Measurements from ENCODE around the gene COL23A1. TPM values are rescaled to one million over a fixed set of nuclear protein-coding genes. Genes with fewer than 3 reads are reported as not detected.

Gene COL23A1
- total and polyA plus RNA-seq, 2 of the 8 experiments (the other 6 are each of a cell fraction or from before 2014, with no cell fraction given), result 3.1 to 4.7 TPM

GRCh38 chr5:178389796-178390195 is 200.4 kb downstream of the COL23A1 start (continued):
- no peak for TF ChIP-seq RAD21 (IDR thresholded peaks at IDR 0.05 in 1 of 2, conservative IDR thresholded peaks at IDR 0.05 in 1 of 2; ENCODE audit: low read depth in 2 of 2, low read length in 2 of 2)
- TF ChIP-seq POU5F1 (IDR thresholded peaks at IDR 0.05; ENCODE audit: low read depth, low read length), result no peak
- no peak for TF ChIP-seq SP4 (IDR thresholded peaks at IDR 0.05; ENCODE audit: low read length)
- no peak for TF ChIP-seq RXRA (IDR thresholded peaks at IDR 0.05; ENCODE audit: insufficient read depth, low read depth, low read length)
- no peak for TF ChIP-seq BRCA1 (IDR thresholded peaks at IDR 0.05; ENCODE audit: low read depth, low read length)

All from H1 (cell line).